Spleen (tissue), 7 donors: ENCODE measurements around the gene ORAI3.

Experiments used
- CTCF ChIP-seq, 11 experiments: fragments of 200-600 bp in 7 of 11; fragments of 450-650 bp in 4 of 11; sonication (generic) in 4 of 11; IDR thresholded peaks in 8 of 11; conservative IDR thresholded peaks in 3 of 11; 1 replicate in 7 of 11; 2 replicates in 4 of 11; pipeline versions ENCODE4 v1.4.0 to v1.8.0; 2016 to 2021; ENCODE audit warnings: antibody characterized with exemption in 11 of 11, inconsistent platforms in 4 of 11, mild to moderate bottlenecking in 1 of 11
- POLR2A ChIP-seq, 3 donors: fragments of 450-650 bp; IDR thresholded peaks; one replicate each; pipeline ENCODE4 v1.5.1; 2017; ENCODE audit warnings: antibody characterized with exemption in 3 of 3, mild to moderate bottlenecking in 1 of 3
- POLR2AphosphoS5 ChIP-seq, 3 donors: sonication (generic); formaldehyde crosslinking; IDR thresholded peaks; one replicate each; pipeline ENCODE4 v1.5.1; 2017; ENCODE audit warnings: antibody characterized with exemption in 3 of 3
- donor health status: DM: no; HTN: no; CAD: no; lungs with moderate emphysema.
- donor health status: DM: no; HTN: no; CAD: no.
- donor health status: DM: no; HTN: no; CAD: no.

- TF ChIP-seq CTCF (IDR thresholded peaks at IDR 0.05 in 8 of 11, conservative IDR thresholded peaks at IDR 0.05 in 3 of 11) (no peak), POLR2A (IDR thresholded peaks at IDR 0.05) (no peak), POLR2AphosphoS5 (IDR thresholded peaks at IDR 0.05) (peak in 1 of 3 donors; percentile 44)
These were observed 34.5 kb downstream of the ORAI3 start for GRCh38 chr16:30983289-30983889.
